DOHH2 (cell line): ENCODE measurements around the gene CYB5R3.

Experiments used
- H3F3A ChIP-seq: fragments of 200-600 bp; sonication (generic), shearing (Covaris generic); 2 replicates; pipeline ENCODE4 v1.6.0; 2016; ENCODE audit warnings: antibody characterized with exemption, mild to moderate bottlenecking; ENCODE audit not compliant: control insufficient read depth, insufficient read depth
- H3K27ac ChIP-seq: fragments of 200-600 bp; sonication (generic); 2 replicates; pipeline ENCODE4 v1.5.1; 2014; ENCODE audit warnings: low read depth, mild to moderate bottlenecking, low read length, moderate library complexity
- H3K27me3 ChIP-seq: fragments of 200-600 bp; sonication (generic); 2 replicates; pipeline ENCODE4 v1.6.1; 2014; ENCODE audit warnings: mild to moderate bottlenecking, low read length, mixed read lengths; ENCODE audit not compliant: control insufficient read depth
- H3K36me3 ChIP-seq: fragments of 200-600 bp; sonication (generic); 2 replicates; pipeline ENCODE4 v1.6.1; 2014; ENCODE audit warnings: mild to moderate bottlenecking, low read length, moderate library complexity, mixed read lengths; ENCODE audit not compliant: control insufficient read depth
- H3K4me1 ChIP-seq: fragments of 200-600 bp; sonication (generic); 2 replicates; pipeline ENCODE4 v1.6.1; 2014; ENCODE audit warnings: mild to moderate bottlenecking, low read length, mixed read lengths; ENCODE audit not compliant: control insufficient read depth
- H3K4me2 ChIP-seq: fragments of 200-600 bp; sonication (generic); 2 replicates; pipeline ENCODE4 v1.6.0; 2014; ENCODE audit warnings: mild to moderate bottlenecking, low read length, moderate library complexity
- H3K4me3 ChIP-seq: fragments of 200-600 bp; sonication (generic); 2 replicates; pipeline ENCODE4 v1.5.1; 2014; ENCODE audit warnings: mild to moderate bottlenecking, low read length, mixed read lengths
- H3K79me2 ChIP-seq: fragments of 200-600 bp; sonication (generic); 2 replicates; pipeline ENCODE4 v1.6.1; 2014; ENCODE audit warnings: mild to moderate bottlenecking, low read length, mixed read lengths; ENCODE audit not compliant: control insufficient read depth
- H3K9me2 ChIP-seq: fragments of 200-600 bp; sonication (generic); replicated peaks from 2 replicates; pipeline ENCODE4 v1.6.1; 2014; ENCODE audit warnings: mild to moderate bottlenecking, low read length, mixed read lengths; ENCODE audit not compliant: control insufficient read depth
- H3K9me3 ChIP-seq: fragments of 200-600 bp; sonication (generic); 2 replicates; pipeline ENCODE4 v1.6.1; 2014; ENCODE audit warnings: antibody characterized with exemption, low read length, mixed read lengths; ENCODE audit not compliant: control insufficient read depth, insufficient read depth
- H4K20me1 ChIP-seq: fragments of 200-600 bp; sonication (generic); 2 replicates; pipeline ENCODE4 v1.6.0; 2014; ENCODE audit warnings: low read depth, mild to moderate bottlenecking, antibody characterized with exemption, low read length, moderate library complexity; ENCODE audit not compliant: control insufficient read depth, insufficient read depth
- CTCF ChIP-seq: fragments of 200-600 bp; sonication (generic); IDR thresholded peaks from one replicate; pipeline ENCODE4 v1.5.1; 2014; ENCODE audit warnings: antibody characterized with exemption, mild to moderate bottlenecking, low read depth, low read length; ENCODE audit not compliant: poor library complexity, severe bottlenecking
- EZH2phosphoT487 ChIP-seq: fragments of 200-600 bp; sonication (generic); IDR thresholded peaks from 2 replicates; pipeline ENCODE4 v1.6.1; 2017; ENCODE audit warnings: borderline replicate concordance, mild to moderate bottlenecking, antibody characterized with exemption, low read length, moderate library complexity, mixed read lengths

CYB5R3 gene

DNA sequence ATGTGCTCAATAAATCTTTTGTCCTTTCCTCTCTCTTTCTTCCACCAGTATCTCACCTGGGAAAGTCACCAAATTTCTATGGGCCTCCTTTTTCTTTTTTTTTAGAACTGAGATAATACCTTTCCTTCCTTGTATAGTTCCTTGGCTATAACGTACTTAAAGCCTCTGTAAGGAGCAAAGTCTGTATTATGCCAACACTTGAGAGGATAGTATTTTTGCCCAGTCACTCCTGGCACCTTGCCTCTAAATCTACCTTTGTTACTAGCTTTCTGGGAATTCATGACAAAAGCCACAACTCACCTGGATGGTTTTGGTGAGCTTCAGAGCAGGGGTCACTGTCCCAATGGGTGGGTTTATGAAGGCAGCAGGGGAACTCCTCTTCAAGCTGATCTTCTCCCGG lies 46.7 kb downstream of the CYB5R3 start:
- Histone ChIP-seq H3F3A (no peaks in the 10 kb centered on the region), H3K4me2 (no peak overlapping the region), H3K4me3 (no peak overlapping the region), H3K9me2 (no peaks in the 10 kb centered on the region), H3K36me3 (peaks cover 74% of the 10 kb centered on the region), H3K79me2 (peaks cover 71% of the 10 kb centered on the region), H3K9me3 (no peaks in the 10 kb centered on the region), H3K27me3 (no peaks in the 10 kb centered on the region), H4K20me1 (peaks cover 8% of the 10 kb centered on the region), H3K27ac (no peak overlapping the region), H3K4me1 (no peaks in the 10 kb centered on the region)
- no peak for TF ChIP-seq EZH2phosphoT487
- no peak for TF ChIP-seq CTCF

- Histone ChIP-seq H3K79me2 (peaks cover 70% of the 10 kb centered on the region), H3K4me2 (no peak overlapping the region), H3K27me3 (no peaks in the 10 kb centered on the region), H3K4me3 (no peak overlapping the region), H3F3A (no peaks in the 10 kb centered on the region), H3K36me3 (peaks cover 79% of the 10 kb centered on the region), H3K4me1 (no peaks in the 10 kb centered on the region), H4K20me1 (peaks cover 8% of the 10 kb centered on the region), H3K27ac (no peak overlapping the region), H3K9me3 (no peaks in the 10 kb centered on the region), H3K9me2 (no peaks in the 10 kb centered on the region)
- no peak for TF ChIP-seq CTCF
- TF ChIP-seq EZH2phosphoT487, result no peak
These were observed 47.2 kb downstream of the CYB5R3 start for GRCh38 chr22:42601879-42602465.

- Histone ChIP-seq H3K27me3 (no peaks in the 10 kb centered on the region), H3K4me2 (no peak overlapping the region), H3K4me3 (no peak overlapping the region), H3K79me2 (peaks cover 21% of the 10 kb centered on the region), H3K9me2 (no peaks in the 10 kb centered on the region), H3F3A (no peaks in the 10 kb centered on the region), H3K4me1 (no peaks in the 10 kb centered on the region), H4K20me1 (no peaks in the 10 kb centered on the region), H3K9me3 (no peaks in the 10 kb centered on the region), H3K27ac (no peak overlapping the region), H3K36me3 (peaks cover 85% of the 10 kb centered on the region)
- TF ChIP-seq EZH2phosphoT487 (no peak), CTCF (no peak)
These were observed 52.2 kb downstream of the CYB5R3 start for GRCh38 chr22:42596863-42597530.
